Uterus (tissue), 2 donors: ENCODE measurements around the gene ASB2.

Source experiments
- POLR2A ChIP-seq, 2 donors: fragments of 450-650 bp; IDR thresholded peaks; one replicate each; pipeline ENCODE4 v1.6.1; 2016; ENCODE audit warnings: antibody characterized with exemption in 2 of 2, mild to moderate bottlenecking in 1 of 2, moderate library complexity in 1 of 2
- TF ChIP-seq, protein P1 (sequence below), 4 experiments: fragments of 200-600 bp in 2 of 4; fragments of 450-650 bp in 2 of 4; sonication (generic) in 2 of 4; IDR thresholded peaks; one replicate each; pipeline ENCODE4 v1.5.1; 2016 to 2019; ENCODE audit warnings: antibody characterized with exemption in 4 of 4, mild to moderate bottlenecking in 2 of 4, moderate library complexity in 1 of 4

DNA sequence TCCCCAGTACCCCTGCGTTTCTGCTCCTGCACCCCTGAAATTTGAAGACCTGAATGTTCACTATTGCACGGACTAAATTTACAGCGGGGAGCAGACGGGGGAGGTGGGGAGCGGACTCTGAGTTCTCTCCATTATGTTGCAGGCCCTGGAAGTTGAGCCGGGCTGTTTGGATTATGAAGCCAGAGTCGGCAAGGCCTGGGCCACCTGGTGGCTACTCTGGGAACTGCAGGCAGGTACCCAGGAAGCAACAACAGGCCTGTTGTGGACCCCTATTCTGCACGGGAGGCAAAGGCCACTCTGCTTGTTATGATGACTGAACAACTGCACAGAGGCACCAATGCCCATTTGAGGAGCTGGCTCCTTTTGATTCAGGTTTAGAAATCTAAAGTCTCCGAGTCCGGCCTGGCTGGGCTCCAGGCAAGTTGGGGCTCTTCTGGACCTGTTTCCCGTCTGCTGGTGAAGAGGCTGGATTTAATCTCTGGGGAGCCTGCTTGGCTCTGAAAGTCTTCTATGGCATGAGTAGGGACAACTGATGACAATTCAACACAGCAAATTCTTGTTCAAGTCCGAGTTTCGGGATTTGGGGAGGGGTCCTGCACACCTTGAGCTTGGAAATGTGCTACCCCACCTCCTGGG lies 83.3 kb downstream of the ASB2 start:
- TF ChIP-seq, protein P1, sequence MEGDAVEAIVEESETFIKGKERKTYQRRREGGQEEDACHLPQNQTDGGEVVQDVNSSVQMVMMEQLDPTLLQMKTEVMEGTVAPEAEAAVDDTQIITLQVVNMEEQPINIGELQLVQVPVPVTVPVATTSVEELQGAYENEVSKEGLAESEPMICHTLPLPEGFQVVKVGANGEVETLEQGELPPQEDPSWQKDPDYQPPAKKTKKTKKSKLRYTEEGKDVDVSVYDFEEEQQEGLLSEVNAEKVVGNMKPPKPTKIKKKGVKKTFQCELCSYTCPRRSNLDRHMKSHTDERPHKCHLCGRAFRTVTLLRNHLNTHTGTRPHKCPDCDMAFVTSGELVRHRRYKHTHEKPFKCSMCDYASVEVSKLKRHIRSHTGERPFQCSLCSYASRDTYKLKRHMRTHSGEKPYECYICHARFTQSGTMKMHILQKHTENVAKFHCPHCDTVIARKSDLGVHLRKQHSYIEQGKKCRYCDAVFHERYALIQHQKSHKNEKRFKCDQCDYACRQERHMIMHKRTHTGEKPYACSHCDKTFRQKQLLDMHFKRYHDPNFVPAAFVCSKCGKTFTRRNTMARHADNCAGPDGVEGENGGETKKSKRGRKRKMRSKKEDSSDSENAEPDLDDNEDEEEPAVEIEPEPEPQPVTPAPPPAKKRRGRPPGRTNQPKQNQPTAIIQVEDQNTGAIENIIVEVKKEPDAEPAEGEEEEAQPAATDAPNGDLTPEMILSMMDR (IDR thresholded peaks at IDR 0.05), result peak; percentile 79 to 100 (median 91)
- TF ChIP-seq POLR2A (IDR thresholded peaks at IDR 0.05), result no peak
